PC-3 (cell line): ENCODE data around the gene PWP1.

ENCODE experiments used
- CTCF ChIP-seq: fragments of 300-600 bp; sonication (generic); conservative IDR thresholded peaks from 2 replicates; pipeline ENCODE4 v1.5.1; 2017; ENCODE audit warnings: antibody characterized with exemption, low read depth, mild to moderate bottlenecking, low read length
- EZH2 ChIP-seq: fragments of 300-600 bp; sonication (generic); IDR thresholded peaks from one replicate; pipeline ENCODE4 v1.6.1; 2017; ENCODE audit warnings: antibody characterized with exemption, mild to moderate bottlenecking, low read length; ENCODE audit not compliant: unreplicated experiment
- EZH2phosphoT487 ChIP-seq: fragments of 300-600 bp; sonication (generic); IDR thresholded peaks from 2 replicates; pipeline ENCODE4 v1.6.1; 2018; ENCODE audit warnings: mild to moderate bottlenecking, antibody characterized with exemption, low read length, borderline replicate concordance

- no peak for TF ChIP-seq EZH2
- no peak for TF ChIP-seq CTCF
- TF ChIP-seq EZH2phosphoT487: no peak
Observed at GRCh38 chr12:107749083-107749482, 63.5 kb downstream of the PWP1 start.
